Liver (tissue), 9 donors: ENCODE results near the gene ZFP64. TPM values are rescaled to one million over a fixed set of nuclear protein-coding genes. Genes with fewer than 3 reads are reported as not detected.
A peak's percentile ranks its signal among the peaks of the same experiment; 100 is the strongest.

Experiments used
- DNase-seq: peaks from one replicate; pipeline ENCODE4 v3.0.0-alpha.2; 2017; ENCODE audit warnings: low spot score
- H3K27ac ChIP-seq, 2 donors: one replicate each; pipeline ENCODE4 v1.7.0; 2013; ENCODE audit warnings: inconsistent platforms in 2 of 2, low read length in 2 of 2, control low read depth in 1 of 2, low read depth in 1 of 2, mild to moderate bottlenecking in 1 of 2
- H3K27me3 ChIP-seq, 4 donors: one replicate each; pipeline versions ENCODE4 v1.6.1 to v1.7.0; 2013; ENCODE audit warnings: low read length in 3 of 4, inconsistent platforms in 1 of 4, mild to moderate bottlenecking in 1 of 4, moderate library complexity in 1 of 4; ENCODE audit not compliant: control insufficient read depth in 4 of 4, insufficient read depth in 4 of 4
- H3K36me3 ChIP-seq, 4 donors: one replicate each; pipeline versions ENCODE4 v1.6.1 to v1.7.0; 2013; ENCODE audit warnings: low read length in 3 of 4, mild to moderate bottlenecking in 3 of 4, low read depth in 1 of 4, moderate library complexity in 1 of 4; ENCODE audit not compliant: control insufficient read depth in 4 of 4, insufficient read depth in 3 of 4
- H3K4me1 ChIP-seq, 4 donors: one replicate each; pipeline versions ENCODE4 v1.6.1 to v1.7.0; 2013; ENCODE audit warnings: low read length in 3 of 4, mild to moderate bottlenecking in 3 of 4, moderate library complexity in 1 of 4; ENCODE audit not compliant: control insufficient read depth in 4 of 4, insufficient read depth in 4 of 4
- H3K4me3 ChIP-seq, 3 donors: one replicate each; pipeline versions ENCODE4 v1.6.1 to v1.7.0; 2013; ENCODE audit warnings: low read length in 3 of 3, control low read depth in 1 of 3, low read depth in 1 of 3, mild to moderate bottlenecking in 1 of 3
- H3K9ac ChIP-seq, 2 donors: one replicate each; pipeline ENCODE4 v1.7.0; 2013; ENCODE audit warnings: low read length in 2 of 2, mild to moderate bottlenecking in 2 of 2, moderate library complexity in 2 of 2, control low read depth in 1 of 2, low read depth in 1 of 2
- H3K9me3 ChIP-seq, 4 donors: one replicate each; pipeline versions ENCODE4 v1.6.1 to v1.7.0; 2013; ENCODE audit warnings: low read length in 3 of 4; ENCODE audit not compliant: control insufficient read depth in 4 of 4
- ATF3 ChIP-seq: IDR thresholded peaks from 2 replicates; pipeline ENCODE4 v1.6.1; 2016; ENCODE audit warnings: antibody characterized with exemption
- EGR1 ChIP-seq, 2 donors: IDR thresholded peaks; 2 replicates each; pipeline ENCODE4 v1.6.1; 2016 to 2018; ENCODE audit warnings: antibody characterized with exemption in 2 of 2, low read depth in 2 of 2
- FOXA1 ChIP-seq: IDR thresholded peaks from 2 replicates; pipeline ENCODE4 v1.6.1; 2016; ENCODE audit warnings: antibody characterized with exemption
- FOXA2 ChIP-seq: IDR thresholded peaks from 2 replicates; pipeline ENCODE4 v1.6.1; 2016; ENCODE audit warnings: antibody characterized with exemption
- GABPA ChIP-seq, 2 donors: IDR thresholded peaks in 1 of 2; conservative IDR thresholded peaks in 1 of 2; 2 replicates each; pipeline ENCODE4 v1.6.1; 2016; ENCODE audit warnings: antibody characterized with exemption in 2 of 2, mild to moderate bottlenecking in 1 of 2, moderate library complexity in 1 of 2
- HNF4A ChIP-seq, 2 donors: conservative IDR thresholded peaks; 2 replicates each; pipeline ENCODE4 v1.6.1; 2016; ENCODE audit warnings: antibody characterized with exemption in 2 of 2, mild to moderate bottlenecking in 2 of 2
- HNF4G ChIP-seq: IDR thresholded peaks from 2 replicates; pipeline ENCODE4 v1.6.1; 2016; ENCODE audit warnings: antibody characterized with exemption
- JUND ChIP-seq, 2 donors: IDR thresholded peaks; 2 replicates each; pipeline ENCODE4 v1.6.1; 2016; ENCODE audit warnings: antibody characterized with exemption in 2 of 2
- MAX ChIP-seq: IDR thresholded peaks from 2 replicates; pipeline ENCODE4 v1.6.1; 2016; ENCODE audit warnings: antibody characterized with exemption
- NR2F2 ChIP-seq: IDR thresholded peaks from 2 replicates; pipeline ENCODE4 v1.6.1; 2016; ENCODE audit warnings: antibody characterized with exemption
- RAD21 ChIP-seq, 2 donors: IDR thresholded peaks; 2 replicates each; pipeline ENCODE4 v1.6.1; 2016; ENCODE audit warnings: antibody characterized with exemption in 2 of 2, mild to moderate bottlenecking in 2 of 2
- REST ChIP-seq: IDR thresholded peaks from 2 replicates; pipeline ENCODE4 v1.6.1; 2016; ENCODE audit warnings: antibody characterized with exemption, mild to moderate bottlenecking
- RXRA ChIP-seq, 2 donors: IDR thresholded peaks; 2 replicates each; pipeline ENCODE4 v1.6.1; 2017 to 2018; ENCODE audit warnings: antibody characterized with exemption in 2 of 2, mild to moderate bottlenecking in 1 of 2
- SP1 ChIP-seq: IDR thresholded peaks from 2 replicates; pipeline ENCODE4 v1.6.1; 2018; ENCODE audit warnings: antibody characterized with exemption, mild to moderate bottlenecking
- TAF1 ChIP-seq: conservative IDR thresholded peaks from 2 replicates; pipeline ENCODE4 v1.6.1; 2016; ENCODE audit warnings: antibody characterized with exemption, mild to moderate bottlenecking
- YY1 ChIP-seq: IDR thresholded peaks from 2 replicates; pipeline ENCODE4 v1.6.1; 2016; ENCODE audit warnings: antibody characterized with exemption, mild to moderate bottlenecking
- ZBTB33 ChIP-seq: IDR thresholded peaks from 2 replicates; pipeline ENCODE4 v1.6.1; 2016; ENCODE audit warnings: antibody characterized with exemption
- WGBS: extraction: QIAGEN DNeasy Blood & Tissue Kit; methylation state at CpG from one replicate; pipeline ENCODE4 v1.1.7; 2013; 5-methylcytosine and 5-hydroxymethylcytosine counted together
- polyA plus RNA-seq, 2 donors: library from polyadenylated mRNA; stranded (reverse) in 1 of 2; unstranded in 1 of 2; fragments of 200-250 nt in 1 of 2; fragments of >200 nt in 1 of 2; fragmentation: Nextera tagmentation in 1 of 2; extraction: Ambion mirVana in 1 of 2; gene quantifications; one replicate each; pipeline versions ENCODE4 v1.2.1 to v1.2.3, GENCODE V29; 2013 to 2015
- total RNA-seq, 2 donors: library from RNA; depleted of rRNA; stranded (reverse); fragments of >200 nt; gene quantifications; one replicate each; pipeline ENCODE4 v1.2.3, GENCODE V29; 2014
- TF ChIP-seq, protein P1 (sequence below): fragments of 150-350 bp; IDR thresholded peaks from 2 replicates; pipeline ENCODE4 v1.5.1; 2017; ENCODE audit warnings: improper control_type of control experiment, low read depth, low read length; ENCODE audit not compliant: missing input control
- donor health status: healthy.
- donor health status: healthy.
- donor health status: healthy.
- donor health status: healthy.
- donor health status: healthy.

The ZFP64 gene
- total and polyA plus RNA-seq, 4 donors: 3.2 to 6.3 (median 4.9) TPM

DNA sequence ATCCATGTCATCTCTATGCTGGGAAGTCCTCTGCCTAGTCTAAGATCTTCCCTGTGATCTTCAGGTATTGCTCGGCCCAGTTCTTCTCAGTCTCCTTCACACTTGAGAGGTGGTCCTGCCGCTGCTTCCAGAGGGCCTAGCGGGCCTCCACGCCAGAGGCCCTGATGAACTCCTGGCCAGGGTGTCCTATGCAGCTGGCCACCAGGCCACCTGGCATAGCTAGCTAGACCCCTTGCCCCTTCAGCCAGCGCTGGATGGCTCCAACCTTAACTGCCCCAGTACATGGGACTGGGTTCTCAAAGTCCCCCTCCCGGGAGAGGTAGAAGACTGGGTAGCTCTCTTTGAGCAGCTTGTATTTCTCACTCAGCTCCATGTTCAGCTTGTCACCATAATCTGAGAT is 81.1 kb downstream of the ZFP64 start:
- Histone ChIP-seq H3K9ac (no peak overlapping the region), H3K36me3 (no peaks in the 10 kb centered on the region), H3K27ac (no peak overlapping the region), H3K27me3 (peaks cover 0 to 9% (median 2%) of the 10 kb centered on the region in 4 donors), H3K9me3 (no peaks in the 10 kb centered on the region), H3K4me1 (peaks cover 2 to 8% (median 7%) of the 10 kb centered on the region in 4 donors), H3K4me3 (no peak overlapping the region)
- no peak for DNase-seq
- WGBS: 97% methylated on average over 6 of the region's 6 CpGs
- no peak for TF ChIP-seq HNF4A (conservative IDR thresholded peaks at IDR 0.05)
- no peak for TF ChIP-seq FOXA2
- TF ChIP-seq EGR1 (IDR thresholded peaks at IDR 0.05; ENCODE audit: low read depth in 2 of 2): no peak
- TF ChIP-seq ATF3: no peak
- TF ChIP-seq YY1: no peak
- TF ChIP-seq, protein P1, sequence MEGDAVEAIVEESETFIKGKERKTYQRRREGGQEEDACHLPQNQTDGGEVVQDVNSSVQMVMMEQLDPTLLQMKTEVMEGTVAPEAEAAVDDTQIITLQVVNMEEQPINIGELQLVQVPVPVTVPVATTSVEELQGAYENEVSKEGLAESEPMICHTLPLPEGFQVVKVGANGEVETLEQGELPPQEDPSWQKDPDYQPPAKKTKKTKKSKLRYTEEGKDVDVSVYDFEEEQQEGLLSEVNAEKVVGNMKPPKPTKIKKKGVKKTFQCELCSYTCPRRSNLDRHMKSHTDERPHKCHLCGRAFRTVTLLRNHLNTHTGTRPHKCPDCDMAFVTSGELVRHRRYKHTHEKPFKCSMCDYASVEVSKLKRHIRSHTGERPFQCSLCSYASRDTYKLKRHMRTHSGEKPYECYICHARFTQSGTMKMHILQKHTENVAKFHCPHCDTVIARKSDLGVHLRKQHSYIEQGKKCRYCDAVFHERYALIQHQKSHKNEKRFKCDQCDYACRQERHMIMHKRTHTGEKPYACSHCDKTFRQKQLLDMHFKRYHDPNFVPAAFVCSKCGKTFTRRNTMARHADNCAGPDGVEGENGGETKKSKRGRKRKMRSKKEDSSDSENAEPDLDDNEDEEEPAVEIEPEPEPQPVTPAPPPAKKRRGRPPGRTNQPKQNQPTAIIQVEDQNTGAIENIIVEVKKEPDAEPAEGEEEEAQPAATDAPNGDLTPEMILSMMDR: no peak
- no peak for TF ChIP-seq JUND (IDR thresholded peaks at IDR 0.05)
- no peak for TF ChIP-seq FOXA1
- no peak for TF ChIP-seq SP1

DNA sequence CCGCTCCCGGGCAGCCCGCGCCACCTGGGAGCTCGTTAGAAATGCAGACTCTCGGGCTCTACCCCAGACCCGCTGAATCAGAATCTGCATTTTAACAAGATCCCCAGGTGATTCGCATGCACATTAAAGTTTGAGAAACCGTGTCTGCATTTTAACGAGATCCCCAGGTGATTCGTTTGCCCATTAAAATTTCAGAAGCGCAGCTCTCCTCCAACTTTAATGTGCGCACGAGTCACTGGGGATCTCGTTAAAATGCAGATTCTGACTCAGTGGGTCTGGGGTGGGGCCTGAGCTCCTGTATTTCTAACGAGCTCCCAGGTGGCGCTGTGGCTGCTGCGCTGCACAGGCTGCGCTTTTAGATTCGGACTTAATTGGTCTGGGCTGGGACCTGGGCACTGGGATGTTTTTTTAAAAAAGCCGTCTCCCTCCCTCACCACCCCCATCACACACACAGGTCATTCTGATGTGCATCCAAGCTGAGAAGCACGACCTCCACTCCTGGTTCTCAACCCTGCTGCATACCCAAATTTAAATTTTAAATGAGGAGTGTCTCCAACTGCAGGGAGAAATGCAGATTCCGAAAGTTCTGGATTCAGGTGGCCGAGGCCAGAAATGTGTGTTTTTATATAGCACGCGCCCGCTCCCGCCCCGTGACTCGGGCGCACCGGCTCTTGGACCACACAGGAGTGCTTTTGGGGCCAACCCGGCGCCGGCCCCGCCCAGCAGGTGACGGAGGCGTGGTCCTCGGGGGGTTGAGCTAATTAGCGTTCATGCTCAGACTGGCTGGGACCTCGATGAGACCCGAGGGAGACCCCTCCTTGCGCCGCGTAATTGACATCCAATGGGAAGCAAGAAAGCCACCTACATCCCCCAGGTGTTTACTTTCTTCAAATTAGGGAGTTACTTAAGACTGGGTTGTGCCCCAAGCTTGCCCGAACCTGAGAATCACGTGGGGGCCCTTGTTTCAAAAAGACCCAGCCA is 85.8 kb downstream of the ZFP64 start:
- Histone ChIP-seq H3K27ac (no peak overlapping the region), H3K4me1 (peaks cover 7 to 23% (median 15%) of the 10 kb centered on the region in 4 donors), H3K36me3 (no peaks in the 10 kb centered on the region), H3K9ac (no peak overlapping the region), H3K4me3 (peak overlapping the region in 1 of 3 donors; percentile 29), H3K27me3 (peaks cover 0 to 12% (median 2%) of the 10 kb centered on the region in 4 donors), H3K9me3 (no peaks in the 10 kb centered on the region)
- WGBS: 10% methylated on average over 47 of the region's 47 CpGs
- no peak for DNase-seq
- TF ChIP-seq, protein P1: no peak
- TF ChIP-seq MAX: no peak
- TF ChIP-seq HNF4A (conservative IDR thresholded peaks at IDR 0.05): no peak
- no peak for TF ChIP-seq REST
- TF ChIP-seq TAF1: no peak
- TF ChIP-seq ZBTB33: no peak
- TF ChIP-seq GABPA (IDR thresholded peaks at IDR 0.05 in 1 of 2, conservative IDR thresholded peaks at IDR 0.05 in 1 of 2): no peak
- no peak for TF ChIP-seq FOXA1
- TF ChIP-seq ATF3: no peak
- TF ChIP-seq HNF4G: no peak
- TF ChIP-seq FOXA2: no peak
- TF ChIP-seq NR2F2: no peak
- no peak for TF ChIP-seq RXRA (IDR thresholded peaks at IDR 0.05)
- no peak for TF ChIP-seq EGR1 (IDR thresholded peaks at IDR 0.05; ENCODE audit: low read depth in 2 of 2)
- TF ChIP-seq JUND (IDR thresholded peaks at IDR 0.05): no peak
- TF ChIP-seq YY1: no peak
- no peak for TF ChIP-seq RAD21 (IDR thresholded peaks at IDR 0.05)
